ENCODE data around the gene CSTB.

CSTB gene

DNA sequence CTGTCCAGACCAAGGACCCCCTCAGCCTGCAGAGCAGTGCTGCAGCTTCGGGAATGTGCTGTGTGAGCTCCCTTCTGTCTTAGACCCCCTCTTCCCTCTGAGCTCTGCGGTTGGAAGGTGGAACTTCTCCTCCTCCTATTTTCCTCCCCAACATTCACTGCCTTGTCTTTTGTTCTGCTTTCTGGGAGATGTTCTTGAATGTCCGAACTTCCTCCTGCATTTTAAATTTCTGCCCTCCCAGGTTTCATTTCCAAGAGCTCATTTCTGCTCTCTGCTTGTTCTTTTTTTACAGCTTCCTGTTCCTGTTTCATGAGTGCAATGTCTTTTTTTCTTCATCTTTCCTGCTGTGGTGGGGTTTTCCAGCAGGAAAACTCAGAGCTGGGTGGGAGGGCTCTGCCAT is 42.6 kb upstream of the CSTB start:
- H3K4me3 ChIP-seq (ENCODE audit: low read depth, low read length) = no peak overlapping the region
- TF ChIP-seq, protein P1, sequence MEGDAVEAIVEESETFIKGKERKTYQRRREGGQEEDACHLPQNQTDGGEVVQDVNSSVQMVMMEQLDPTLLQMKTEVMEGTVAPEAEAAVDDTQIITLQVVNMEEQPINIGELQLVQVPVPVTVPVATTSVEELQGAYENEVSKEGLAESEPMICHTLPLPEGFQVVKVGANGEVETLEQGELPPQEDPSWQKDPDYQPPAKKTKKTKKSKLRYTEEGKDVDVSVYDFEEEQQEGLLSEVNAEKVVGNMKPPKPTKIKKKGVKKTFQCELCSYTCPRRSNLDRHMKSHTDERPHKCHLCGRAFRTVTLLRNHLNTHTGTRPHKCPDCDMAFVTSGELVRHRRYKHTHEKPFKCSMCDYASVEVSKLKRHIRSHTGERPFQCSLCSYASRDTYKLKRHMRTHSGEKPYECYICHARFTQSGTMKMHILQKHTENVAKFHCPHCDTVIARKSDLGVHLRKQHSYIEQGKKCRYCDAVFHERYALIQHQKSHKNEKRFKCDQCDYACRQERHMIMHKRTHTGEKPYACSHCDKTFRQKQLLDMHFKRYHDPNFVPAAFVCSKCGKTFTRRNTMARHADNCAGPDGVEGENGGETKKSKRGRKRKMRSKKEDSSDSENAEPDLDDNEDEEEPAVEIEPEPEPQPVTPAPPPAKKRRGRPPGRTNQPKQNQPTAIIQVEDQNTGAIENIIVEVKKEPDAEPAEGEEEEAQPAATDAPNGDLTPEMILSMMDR (IDR thresholded peaks at IDR 0.05; ENCODE audit: low read depth, low read length, missing control alignments) = no peak
- no peak for DNase-seq (ENCODE audit: low read depth)

GRCh38 chr21:43817157-43818086 is 41.3 kb upstream of the CSTB start:
- DNase-seq (ENCODE audit: low read depth) = no peak
- H3K4me3 ChIP-seq (ENCODE audit: low read depth, low read length) = no peak overlapping the region
- TF ChIP-seq, protein P1 (IDR thresholded peaks at IDR 0.05; ENCODE audit: low read depth, low read length, missing control alignments) = no peak

DNA sequence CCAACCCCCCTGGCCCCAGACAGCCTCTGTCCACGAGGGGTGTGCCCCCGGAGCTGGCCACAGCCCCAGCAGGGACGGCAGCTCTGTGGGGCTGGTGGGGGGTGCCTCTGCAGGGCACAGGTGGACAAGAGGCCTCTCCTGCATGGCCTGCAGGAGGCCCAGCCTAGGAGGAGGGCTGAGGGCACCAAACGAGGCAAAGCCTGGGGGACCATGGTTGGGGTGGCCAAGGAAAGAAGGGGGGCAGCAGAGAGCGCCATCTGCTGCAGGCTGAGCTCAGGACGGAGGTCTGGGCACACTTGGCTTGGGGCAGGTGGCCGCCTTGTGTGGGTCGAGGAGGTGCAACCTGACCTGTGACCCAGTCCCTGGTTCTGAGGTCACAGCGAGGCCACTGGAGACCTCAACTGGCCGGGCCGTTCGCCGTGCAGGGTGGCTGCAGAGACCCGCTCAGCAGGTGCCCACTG is 40.5 kb upstream of the CSTB start:
- TF ChIP-seq, protein P1 (IDR thresholded peaks at IDR 0.05; ENCODE audit: low read depth, low read length, missing control alignments) = no peak
- H3K4me3 ChIP-seq (ENCODE audit: low read depth, low read length) = no peak overlapping the region
- DNase-seq (ENCODE audit: low read depth) = no peak

DNA sequence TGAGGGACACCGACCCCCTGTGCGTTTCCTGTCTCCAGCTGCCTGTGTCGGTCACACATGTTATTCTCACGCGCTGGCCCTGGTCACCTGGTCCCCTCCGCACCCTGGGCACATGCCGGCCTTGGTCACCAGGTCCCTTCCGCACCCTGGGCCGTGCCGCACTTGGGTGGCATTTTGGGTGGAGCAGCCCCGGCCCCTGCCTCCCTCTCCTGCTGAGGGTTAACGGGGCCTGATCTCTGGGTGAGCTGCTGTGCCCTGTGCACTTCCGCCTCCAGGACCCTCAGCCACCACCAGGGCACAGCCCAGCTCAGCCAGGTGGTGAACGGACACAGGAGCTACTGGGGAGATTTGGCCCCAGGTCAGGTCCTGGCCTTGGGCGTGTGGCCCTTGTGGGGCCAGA is 39.9 kb upstream of the CSTB start:
- TF ChIP-seq, protein P1 (IDR thresholded peaks at IDR 0.05; ENCODE audit: low read depth, low read length, missing control alignments) = no peak
- no peak overlapping the region for H3K4me3 ChIP-seq (ENCODE audit: low read depth, low read length)
- DNase-seq (ENCODE audit: low read depth) = no peak

DNA sequence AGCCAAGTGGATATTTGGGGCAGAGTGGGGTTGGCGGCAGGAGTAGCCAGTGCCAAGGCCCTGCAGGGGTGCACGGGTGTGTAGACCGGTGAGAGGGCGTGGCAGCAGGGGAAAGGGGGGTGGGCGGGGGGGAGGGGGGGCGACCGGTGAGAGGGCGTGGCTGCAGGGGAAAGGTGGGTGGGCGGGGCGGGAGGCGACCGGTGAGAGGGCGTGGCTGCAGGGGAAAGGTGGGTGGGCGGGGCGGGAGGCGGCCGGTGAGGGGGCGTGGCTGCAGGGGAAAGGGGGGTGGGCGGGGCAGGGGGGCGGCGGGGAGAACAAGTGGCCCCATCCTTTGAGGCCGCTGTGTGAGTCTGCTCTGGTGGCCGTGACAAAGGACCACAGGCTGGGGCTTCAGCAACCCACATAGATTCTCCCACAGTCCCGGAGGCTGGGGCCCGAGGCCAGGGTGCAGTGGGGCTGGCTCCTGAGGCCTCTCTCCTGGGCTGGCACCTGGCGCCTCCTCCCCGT is 39.1 kb upstream of the CSTB start:
- TF ChIP-seq, protein P1 (IDR thresholded peaks at IDR 0.05; ENCODE audit: low read depth, low read length, missing control alignments) = no peak
- no peak overlapping the region for H3K4me3 ChIP-seq (ENCODE audit: low read depth, low read length)
- DNase-seq (ENCODE audit: low read depth) = no peak

- no peak for DNase-seq (ENCODE audit: low read depth)
- H3K4me3 ChIP-seq (ENCODE audit: low read depth, low read length) = no peak overlapping the region
- TF ChIP-seq, protein P1 (IDR thresholded peaks at IDR 0.05; ENCODE audit: low read depth, low read length, missing control alignments) = no peak
These were observed 38.4 kb upstream of the CSTB start for GRCh38 chr21:43814215-43815106.
